Fibroblast of skin of abdomen (primary cell): ENCODE measurements around the gene ADAM12. TPM values are rescaled to one million over a fixed set of nuclear protein-coding genes. Genes with fewer than 3 reads are reported as not detected.

ENCODE experiments used
- DNase-seq: peaks from one replicate; pipeline ENCODE4 v3.0.0-alpha.2; 2013
- polyA plus RNA-seq, 2 experiments: library from polyadenylated mRNA; unstranded; fragments of 120-200 nt; gene quantifications; one replicate each; pipeline ENCODE4 v1.2.1, GENCODE V29; 2013; ENCODE audit not compliant: insufficient read length in 2 of 2

Gene ADAM12, protein sequence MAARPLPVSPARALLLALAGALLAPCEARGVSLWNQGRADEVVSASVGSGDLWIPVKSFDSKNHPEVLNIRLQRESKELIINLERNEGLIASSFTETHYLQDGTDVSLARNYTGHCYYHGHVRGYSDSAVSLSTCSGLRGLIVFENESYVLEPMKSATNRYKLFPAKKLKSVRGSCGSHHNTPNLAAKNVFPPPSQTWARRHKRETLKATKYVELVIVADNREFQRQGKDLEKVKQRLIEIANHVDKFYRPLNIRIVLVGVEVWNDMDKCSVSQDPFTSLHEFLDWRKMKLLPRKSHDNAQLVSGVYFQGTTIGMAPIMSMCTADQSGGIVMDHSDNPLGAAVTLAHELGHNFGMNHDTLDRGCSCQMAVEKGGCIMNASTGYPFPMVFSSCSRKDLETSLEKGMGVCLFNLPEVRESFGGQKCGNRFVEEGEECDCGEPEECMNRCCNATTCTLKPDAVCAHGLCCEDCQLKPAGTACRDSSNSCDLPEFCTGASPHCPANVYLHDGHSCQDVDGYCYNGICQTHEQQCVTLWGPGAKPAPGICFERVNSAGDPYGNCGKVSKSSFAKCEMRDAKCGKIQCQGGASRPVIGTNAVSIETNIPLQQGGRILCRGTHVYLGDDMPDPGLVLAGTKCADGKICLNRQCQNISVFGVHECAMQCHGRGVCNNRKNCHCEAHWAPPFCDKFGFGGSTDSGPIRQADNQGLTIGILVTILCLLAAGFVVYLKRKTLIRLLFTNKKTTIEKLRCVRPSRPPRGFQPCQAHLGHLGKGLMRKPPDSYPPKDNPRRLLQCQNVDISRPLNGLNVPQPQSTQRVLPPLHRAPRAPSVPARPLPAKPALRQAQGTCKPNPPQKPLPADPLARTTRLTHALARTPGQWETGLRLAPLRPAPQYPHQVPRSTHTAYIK
- 182 TPM for polyA plus RNA-seq (2013, experiment 1 of 2; ENCODE audit: insufficient read length)
- polyA plus RNA-seq (2013, experiment 2 of 2; ENCODE audit: insufficient read length) = 166 TPM

GRCh38 chr10:126387931-126388911 is at the start of gene ADAM12:
ADAM12 (minus strand) TSS chr10:126388477; CDS start chr10:126388145, 332 bp downstream.
- DNase-seq = peak; percentile 72

- DNase-seq = no peak
Measured at GRCh38 chr10:126437635-126438406, 49.5 kb upstream of the ADAM12 start.

DNA sequence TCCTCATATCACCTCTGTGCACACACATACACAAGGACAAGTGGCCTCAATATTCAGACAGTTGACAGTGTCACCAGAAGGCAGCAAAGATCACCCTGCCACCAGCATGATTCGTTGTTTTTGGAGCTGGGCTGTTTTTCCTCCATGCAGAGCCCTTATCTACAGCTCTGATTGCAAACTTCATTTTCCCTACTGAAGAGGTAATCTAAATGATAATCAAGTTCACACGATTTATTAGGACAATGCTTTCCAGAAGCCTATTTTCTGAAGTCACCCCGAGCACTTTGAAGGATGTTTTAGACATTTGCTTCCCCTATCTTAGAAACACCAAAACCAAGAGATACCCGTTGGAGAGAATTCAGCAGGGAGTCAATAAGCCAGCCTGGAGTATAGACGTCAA is 46.0 kb upstream of the ADAM12 start:
- DNase-seq = no peak

- no peak for DNase-seq
Measured at GRCh38 chr10:126433351-126433750, 45.1 kb upstream of the ADAM12 start.

GRCh38 chr10:126432507-126432906 is 44.2 kb upstream of the ADAM12 start:
- DNase-seq = no peak

GRCh38 chr10:126431816-126432215 is 43.5 kb upstream of the ADAM12 start:
- no peak for DNase-seq

- no peak for DNase-seq
Measured at GRCh38 chr10:126430512-126430911, 42.2 kb upstream of the ADAM12 start.

- DNase-seq = no peak
Measured at GRCh38 chr10:126429275-126429674, 41.0 kb upstream of the ADAM12 start.

DNA sequence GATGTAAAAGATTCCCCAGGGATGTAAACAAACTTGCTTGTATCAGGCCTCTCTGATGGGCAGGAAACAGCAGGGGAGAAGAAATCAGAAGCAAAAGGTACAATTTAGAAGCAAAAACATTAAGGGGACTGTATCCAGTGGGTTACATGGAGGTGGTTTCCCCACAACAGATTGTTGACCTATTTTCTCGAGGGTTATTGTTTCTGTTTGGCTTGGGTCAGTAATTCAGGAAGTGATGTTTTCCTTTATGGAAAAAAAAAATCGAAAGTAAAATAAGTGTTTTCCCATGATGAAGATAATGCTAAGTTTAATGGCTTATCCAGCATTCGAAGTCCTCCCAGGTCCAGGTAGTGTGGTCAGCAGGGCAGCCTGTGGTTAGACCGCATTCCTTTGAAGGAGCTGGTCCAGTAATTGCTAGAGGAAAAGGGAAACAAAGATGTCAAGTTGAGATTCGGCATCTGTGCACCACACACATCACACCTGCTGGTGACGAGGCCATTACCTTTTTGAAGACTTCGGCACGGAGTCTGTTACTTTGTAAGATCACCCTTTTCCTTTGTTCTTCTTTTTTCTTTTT is 37.3 kb upstream of the ADAM12 start:
- no peak for DNase-seq

DNA sequence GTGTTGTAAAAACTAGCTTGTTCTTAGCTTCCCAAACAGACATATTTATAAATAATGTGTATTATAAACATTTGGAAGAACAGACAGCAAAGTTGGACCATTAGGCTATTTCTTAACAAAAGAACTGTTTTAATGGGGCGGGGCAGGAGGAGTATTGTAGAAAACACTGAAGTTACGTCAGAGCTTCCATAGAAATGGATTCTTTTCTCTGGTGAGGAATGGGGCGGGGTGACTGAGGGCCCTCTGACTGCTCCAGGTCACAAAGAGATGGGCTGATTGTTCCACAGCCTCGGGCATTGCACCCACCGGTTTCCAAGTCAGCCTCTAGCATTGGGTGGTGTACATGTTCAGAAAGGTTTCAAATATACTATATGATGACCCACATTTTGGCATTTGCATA is 36.8 kb upstream of the ADAM12 start:
- no peak for DNase-seq

- no peak for DNase-seq
Measured at GRCh38 chr10:126423732-126424491, 35.6 kb upstream of the ADAM12 start.

DNA sequence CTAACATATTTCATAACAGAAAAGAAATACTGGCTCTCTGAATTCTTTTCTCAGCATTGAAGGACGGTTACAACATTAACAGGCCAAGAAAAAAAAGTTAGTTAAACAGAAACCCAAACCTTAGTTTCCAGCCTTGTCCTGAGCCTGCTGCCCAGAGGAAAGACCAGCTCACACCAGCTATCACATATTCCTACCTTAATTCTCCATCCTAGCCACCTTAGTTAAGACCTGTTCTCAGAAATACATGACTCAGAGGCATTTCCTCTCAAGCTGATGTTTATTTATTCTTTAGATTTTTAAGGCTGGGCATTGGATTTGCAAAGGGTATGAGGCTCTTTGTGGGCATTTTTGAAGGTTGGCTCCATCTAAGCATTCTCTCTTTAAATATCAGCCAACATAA is 34.3 kb upstream of the ADAM12 start:
- no peak for DNase-seq

GRCh38 chr10:126421756-126422256 is 33.5 kb upstream of the ADAM12 start:
- peak; percentile 98 for DNase-seq

GRCh38 chr10:126420567-126421300 is 32.5 kb upstream of the ADAM12 start:
- DNase-seq = peak; percentile 37

- DNase-seq = no peak
Measured at GRCh38 chr10:126417220-126417825, 29.0 kb upstream of the ADAM12 start.

- no peak for DNase-seq
Measured at GRCh38 chr10:126409821-126410220, 21.5 kb upstream of the ADAM12 start.

- DNase-seq = no peak
Measured at GRCh38 chr10:126408953-126409641, 20.8 kb upstream of the ADAM12 start.

DNA sequence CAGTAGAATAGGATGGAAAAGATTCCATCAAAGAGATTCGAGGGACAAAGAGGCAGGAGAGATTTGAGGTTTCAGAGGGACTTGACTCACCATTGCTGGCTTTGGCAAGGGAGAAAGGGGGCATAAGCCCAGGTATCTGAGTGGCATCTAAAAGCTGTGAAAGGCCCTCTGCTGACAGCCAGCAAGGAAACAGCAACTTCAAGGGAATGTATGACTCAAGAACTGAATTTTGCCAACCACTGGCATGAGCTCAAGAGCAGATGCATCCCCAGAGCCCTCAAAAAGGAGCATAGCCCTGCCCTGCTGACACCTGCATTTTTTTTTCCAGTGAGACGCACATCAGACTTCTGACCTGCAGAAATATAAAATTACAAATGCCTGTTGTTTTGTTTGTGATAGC is 19.6 kb upstream of the ADAM12 start:
- DNase-seq = no peak
